Mesothelial cell of epicardium (in vitro differentiated cells): ENCODE data around the gene PTX4. TPM values are rescaled to one million over a fixed set of nuclear protein-coding genes. Genes with fewer than 3 reads are reported as not detected.

Experiments used
- DNase-seq, 2 experiments: peaks; one replicate each; pipeline ENCODE4 v3.0.0; 2021; ENCODE audit warnings: low spot score in 2 of 2; ENCODE audit not compliant: unreplicated experiment in 2 of 2
- H3K27ac Mint-ChIP-seq: 2 replicates; pipeline ENCODE4 v1.8.0; 2021; ENCODE audit warnings: mixed read lengths
- H3K27me3 Mint-ChIP-seq: 2 replicates; pipeline ENCODE4 v1.8.0; 2021; ENCODE audit warnings: low read depth, mixed read lengths
- H3K36me3 Mint-ChIP-seq: 2 replicates; pipeline ENCODE4 v1.8.0; 2021; ENCODE audit warnings: mixed read lengths
- H3K4me1 Mint-ChIP-seq: 2 replicates; pipeline ENCODE4 v1.8.0; 2021; ENCODE audit warnings: mixed read lengths
- H3K4me3 Mint-ChIP-seq: 2 replicates; pipeline ENCODE4 v1.8.0; 2021; ENCODE audit warnings: mild to moderate bottlenecking, moderate library complexity, mixed read lengths
- H3K9me3 Mint-ChIP-seq: 2 replicates; pipeline ENCODE4 v1.8.0; 2021; ENCODE audit warnings: mixed read lengths
- CTCF ChIP-seq: fragments of 200-600 bp; sonication (generic); IDR thresholded peaks from one replicate; pipeline ENCODE4 v1.5.0; 2021; ENCODE audit warnings: antibody characterized with exemption; ENCODE audit not compliant: unreplicated experiment
- total RNA-seq: library from RNA; stranded (reverse); gene quantifications from 3 replicates; pipeline ENCODE4 v1.2.1, GENCODE V29; 2021

The PTX4 gene
- total RNA-seq, 1 donor from 2014 or later: not detected

DNA sequence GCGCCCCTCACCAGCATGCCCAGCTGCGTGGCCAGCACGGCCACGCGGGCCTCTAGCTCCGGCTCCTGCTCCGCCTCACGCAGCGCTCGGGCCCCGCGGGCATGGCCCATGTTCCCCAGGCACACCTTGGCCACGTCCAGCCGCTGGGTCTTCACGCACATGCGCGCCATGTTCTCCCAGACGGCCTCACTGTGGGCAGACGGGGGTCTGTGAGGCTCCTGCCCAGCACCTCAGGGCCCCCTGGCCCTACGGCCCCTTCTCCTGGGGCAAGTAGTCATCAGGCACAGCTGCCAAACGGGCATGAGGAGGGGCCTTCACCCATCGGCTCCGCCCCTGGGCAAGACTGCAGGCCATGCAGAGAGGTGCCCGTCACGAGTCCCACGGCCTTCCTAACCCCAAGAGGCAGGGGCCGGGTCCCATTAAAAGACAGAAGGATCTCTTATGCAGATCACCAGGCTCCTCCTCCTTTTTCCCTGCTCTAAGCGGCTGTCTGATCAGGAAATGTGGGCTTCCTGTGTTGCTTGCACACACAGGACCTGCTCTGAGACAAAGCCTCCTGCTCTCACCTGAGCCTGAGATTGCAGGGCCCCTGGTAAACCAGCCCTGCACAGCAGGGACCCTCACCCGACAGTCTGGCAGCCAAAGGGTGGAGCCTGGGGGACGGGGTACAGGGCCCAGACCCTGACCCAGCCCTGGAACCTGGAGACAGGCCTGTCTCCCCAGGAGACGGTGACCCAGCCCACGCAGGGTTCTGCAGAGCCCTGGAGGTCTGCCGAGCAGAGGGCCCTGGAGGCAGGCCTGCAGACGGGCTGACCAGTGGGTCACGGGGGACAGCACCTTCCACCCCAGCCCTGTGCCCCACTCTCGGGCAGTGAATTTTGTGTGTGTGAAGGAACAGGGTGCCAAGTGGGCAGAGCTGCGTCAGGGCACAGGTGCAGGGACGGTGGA, 38.1 kb upstream of the PTX4 start:
- H3K9me3 Mint-ChIP-seq: no peaks in the 10 kb centered on the region
- H3K36me3 Mint-ChIP-seq: peaks cover 7% of the 10 kb centered on the region
- no peak overlapping the region for H3K27ac Mint-ChIP-seq
- peaks cover 33% of the 10 kb centered on the region for H3K4me1 Mint-ChIP-seq
- H3K27me3 Mint-ChIP-seq: no peaks in the 10 kb centered on the region
- TF ChIP-seq CTCF: no peak
- no peak overlapping the region for H3K4me3 Mint-ChIP-seq
- no peak for DNase-seq

- Mint-ChIP-seq H3K4me3 (no peak overlapping the region), H3K9me3 (no peaks in the 10 kb centered on the region), H3K36me3 (peaks cover 7% of the 10 kb centered on the region), H3K27ac (no peak overlapping the region), H3K4me1 (peaks cover 25% of the 10 kb centered on the region), H3K27me3 (no peaks in the 10 kb centered on the region)
- no peak for TF ChIP-seq CTCF
- DNase-seq: no peak
Observed at GRCh38 chr16:1525871-1526607, 37.3 kb upstream of the PTX4 start.

DNA sequence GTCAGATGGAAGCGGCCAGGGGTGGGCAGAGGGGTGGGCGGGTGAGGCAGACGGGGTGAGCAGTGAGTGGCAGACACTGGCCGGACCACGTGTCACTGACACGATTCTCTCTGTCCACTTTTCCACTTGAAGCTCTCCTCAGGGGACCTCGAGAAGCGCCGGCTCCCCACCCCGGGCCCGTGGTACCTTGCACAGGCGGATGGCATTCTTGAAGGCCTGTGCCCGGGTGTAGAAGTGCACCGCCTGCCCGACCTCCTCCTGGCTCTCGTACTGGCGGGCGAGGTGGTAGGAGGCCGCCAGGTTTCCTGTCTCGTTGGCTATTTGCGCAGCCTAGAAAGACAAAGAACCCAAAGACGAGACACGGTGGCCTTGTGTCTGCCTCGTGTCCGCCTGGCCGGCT, 35.6 kb upstream of the PTX4 start:
- TF ChIP-seq CTCF: no peak
- no peak overlapping the region for H3K4me3 Mint-ChIP-seq
- no peaks in the 10 kb centered on the region for H3K27me3 Mint-ChIP-seq
- peaks cover 7% of the 10 kb centered on the region for H3K36me3 Mint-ChIP-seq
- H3K4me1 Mint-ChIP-seq: peaks cover 9% of the 10 kb centered on the region
- H3K27ac Mint-ChIP-seq: no peak overlapping the region
- no peak for DNase-seq
- H3K9me3 Mint-ChIP-seq: no peaks in the 10 kb centered on the region

DNA sequence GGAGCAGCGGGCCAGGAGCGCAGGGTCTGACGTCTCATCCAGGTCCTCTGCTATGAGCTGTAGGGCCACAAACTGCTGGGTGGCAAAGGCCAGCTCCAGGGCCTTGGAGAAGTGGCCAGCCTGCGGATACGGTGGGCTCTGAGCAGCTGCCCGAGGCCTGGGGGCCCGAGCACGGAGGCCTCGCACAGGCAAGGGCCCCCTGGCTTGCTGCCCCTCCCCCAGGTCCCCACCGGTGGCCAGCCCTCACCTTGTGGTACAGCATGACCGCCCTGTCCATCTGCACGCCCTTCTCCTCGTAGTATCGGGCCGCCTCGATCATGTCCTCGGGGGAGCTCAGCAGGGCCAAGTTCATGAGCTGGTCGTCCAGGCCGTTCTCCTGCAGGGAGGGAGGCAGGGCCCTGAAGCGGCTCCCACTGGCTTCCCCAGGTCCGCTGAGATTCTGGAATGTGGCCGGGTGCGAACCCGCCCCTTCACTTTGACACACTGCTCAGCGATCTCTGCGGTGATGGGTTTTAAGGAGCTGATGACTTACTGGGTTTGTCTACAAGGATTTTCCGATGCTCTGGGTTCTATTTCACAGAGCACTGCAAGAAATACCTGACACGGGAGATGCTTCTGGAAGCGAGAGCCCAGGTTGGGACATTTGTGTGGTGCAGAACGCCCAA, 35.0 kb upstream of the PTX4 start:
- no peak for DNase-seq
- H3K4me1 Mint-ChIP-seq: peaks cover 8% of the 10 kb centered on the region
- H3K36me3 Mint-ChIP-seq: peaks cover 10% of the 10 kb centered on the region
- TF ChIP-seq CTCF: no peak
- no peak overlapping the region for H3K4me3 Mint-ChIP-seq
- no peak overlapping the region for H3K27ac Mint-ChIP-seq
- H3K9me3 Mint-ChIP-seq: no peaks in the 10 kb centered on the region
- H3K27me3 Mint-ChIP-seq: no peaks in the 10 kb centered on the region

- no peak overlapping the region for H3K4me3 Mint-ChIP-seq
- H3K36me3 Mint-ChIP-seq: peaks cover 19% of the 10 kb centered on the region
- H3K9me3 Mint-ChIP-seq: peaks cover 3% of the 10 kb centered on the region
- TF ChIP-seq CTCF: no peak
- no peaks in the 10 kb centered on the region for H3K27me3 Mint-ChIP-seq
- no peaks in the 10 kb centered on the region for H3K4me1 Mint-ChIP-seq
- no peak overlapping the region for H3K27ac Mint-ChIP-seq
- DNase-seq: no peak
Observed at GRCh38 chr16:1520461-1520860, 31.7 kb upstream of the PTX4 start.
